Measurements from ENCODE around the gene C1QTNF8.

The C1QTNF8 gene

GRCh38 chr16:1073566-1074378 lies 22.3 kb downstream of the C1QTNF8 start:
- no peak for DNase-seq

- no peak for DNase-seq
These were observed 22.8 kb downstream of the C1QTNF8 start for GRCh38 chr16:1073262-1073558.

GRCh38 chr16:1072526-1073261 lies 23.4 kb downstream of the C1QTNF8 start, which contains the start of gene SSTR5:
Gene SSTR5 (plus strand): TSS chr16:1072747. CDS start chr16:1078869, 6,122 bp downstream.
- DNase-seq = no peak

- no peak for DNase-seq
These were observed 24.4 kb downstream of the C1QTNF8 start for GRCh38 chr16:1071561-1072225.

GRCh38 chr16:1070864-1071408 lies 25.1 kb downstream of the C1QTNF8 start:
- no peak for DNase-seq

- no peak for DNase-seq
These were observed 25.8 kb downstream of the C1QTNF8 start for GRCh38 chr16:1070084-1070863.

- DNase-seq = no peak
These were observed 26.9 kb downstream of the C1QTNF8 start for GRCh38 chr16:1069154-1069553.

GRCh38 chr16:1068451-1068850 lies 27.6 kb downstream of the C1QTNF8 start:
- no peak for DNase-seq

GRCh38 chr16:1067629-1068028 lies 28.4 kb downstream of the C1QTNF8 start:
- no peak for DNase-seq

- DNase-seq = peak; percentile 15
These were observed 29.4 kb downstream of the C1QTNF8 start for GRCh38 chr16:1066584-1067172.

- DNase-seq = no peak
These were observed 30.4 kb downstream of the C1QTNF8 start for GRCh38 chr16:1065469-1066128.

GRCh38 chr16:1063728-1064127 lies 32.3 kb downstream of the C1QTNF8 start:
- no peak for DNase-seq

- no peak for DNase-seq
These were observed 33.1 kb downstream of the C1QTNF8 start for GRCh38 chr16:1062895-1063294.

GRCh38 chr16:1061769-1062505 lies 34.1 kb downstream of the C1QTNF8 start:
- DNase-seq = no peak

GRCh38 chr16:1060416-1061340 lies 35.4 kb downstream of the C1QTNF8 start:
- DNase-seq = no peak

GRCh38 chr16:1059310-1059709 lies 36.7 kb downstream of the C1QTNF8 start:
- no peak for DNase-seq

- DNase-seq = no peak
These were observed 37.8 kb downstream of the C1QTNF8 start for GRCh38 chr16:1058216-1058615.

GRCh38 chr16:1057252-1057932 lies 38.7 kb downstream of the C1QTNF8 start:
- DNase-seq = no peak

GRCh38 chr16:1056196-1056595 lies 39.8 kb downstream of the C1QTNF8 start:
- DNase-seq = no peak
